Astrocyte of the spinal cord (primary cell): ENCODE data around the gene RAB6D.
A peak's percentile ranks its signal among the peaks of the same experiment; 100 is the strongest.
"Not testable (repeated sequence)": the region's sequence is repeated elsewhere in the genome, so short reads cannot be mapped to it uniquely, and the experiment has no call there.

Source experiments
- DNase-seq: peaks from one replicate; pipeline ENCODE4 v3.0.0; 2011; ENCODE audit warnings: low read depth, low spot score
- H3K4me3 ChIP-seq: 2 replicates; pipeline ENCODE4 v1.5.1; 2011; ENCODE audit warnings: low read depth, mild to moderate bottlenecking, low read length, moderate library complexity
- in situ Hi-C: cut with HindIII; loops from 2 replicates; pipeline ENCODE4 v1.10.0; 2017; ENCODE audit warnings: low sequenced_read_pairs
- TF ChIP-seq, protein P1 (sequence below): IDR thresholded peaks from 2 replicates; pipeline ENCODE4 v1.5.1; 2012; ENCODE audit warnings: low read depth, mild to moderate bottlenecking, low read length, inconsistent platforms

RAB6D gene

DNA sequence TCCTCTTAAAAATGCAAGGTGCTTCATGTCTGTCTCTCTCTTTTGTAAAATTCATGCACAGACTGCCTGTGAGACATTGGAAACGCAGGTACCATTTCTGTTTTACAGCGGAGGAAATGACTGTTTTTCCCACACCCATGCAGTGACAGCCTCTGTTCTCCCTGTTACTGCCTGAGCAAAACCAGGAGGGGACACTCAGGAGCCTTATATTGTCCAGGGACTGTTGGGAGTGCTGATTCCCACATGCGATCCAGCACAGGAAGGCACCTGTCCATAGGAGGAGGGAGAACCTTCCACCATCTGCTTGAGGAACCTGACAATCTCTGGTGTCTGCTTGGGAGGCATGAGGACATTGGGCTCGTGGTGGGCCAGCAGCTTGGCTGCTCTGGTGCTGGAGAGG is 36.9 kb upstream of the RAB6D start:
- in situ Hi-C loops = no loop called here
- TF ChIP-seq, protein P1, sequence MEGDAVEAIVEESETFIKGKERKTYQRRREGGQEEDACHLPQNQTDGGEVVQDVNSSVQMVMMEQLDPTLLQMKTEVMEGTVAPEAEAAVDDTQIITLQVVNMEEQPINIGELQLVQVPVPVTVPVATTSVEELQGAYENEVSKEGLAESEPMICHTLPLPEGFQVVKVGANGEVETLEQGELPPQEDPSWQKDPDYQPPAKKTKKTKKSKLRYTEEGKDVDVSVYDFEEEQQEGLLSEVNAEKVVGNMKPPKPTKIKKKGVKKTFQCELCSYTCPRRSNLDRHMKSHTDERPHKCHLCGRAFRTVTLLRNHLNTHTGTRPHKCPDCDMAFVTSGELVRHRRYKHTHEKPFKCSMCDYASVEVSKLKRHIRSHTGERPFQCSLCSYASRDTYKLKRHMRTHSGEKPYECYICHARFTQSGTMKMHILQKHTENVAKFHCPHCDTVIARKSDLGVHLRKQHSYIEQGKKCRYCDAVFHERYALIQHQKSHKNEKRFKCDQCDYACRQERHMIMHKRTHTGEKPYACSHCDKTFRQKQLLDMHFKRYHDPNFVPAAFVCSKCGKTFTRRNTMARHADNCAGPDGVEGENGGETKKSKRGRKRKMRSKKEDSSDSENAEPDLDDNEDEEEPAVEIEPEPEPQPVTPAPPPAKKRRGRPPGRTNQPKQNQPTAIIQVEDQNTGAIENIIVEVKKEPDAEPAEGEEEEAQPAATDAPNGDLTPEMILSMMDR = no peak
- no peak for DNase-seq
- H3K4me3 ChIP-seq = no peak overlapping the region

DNA sequence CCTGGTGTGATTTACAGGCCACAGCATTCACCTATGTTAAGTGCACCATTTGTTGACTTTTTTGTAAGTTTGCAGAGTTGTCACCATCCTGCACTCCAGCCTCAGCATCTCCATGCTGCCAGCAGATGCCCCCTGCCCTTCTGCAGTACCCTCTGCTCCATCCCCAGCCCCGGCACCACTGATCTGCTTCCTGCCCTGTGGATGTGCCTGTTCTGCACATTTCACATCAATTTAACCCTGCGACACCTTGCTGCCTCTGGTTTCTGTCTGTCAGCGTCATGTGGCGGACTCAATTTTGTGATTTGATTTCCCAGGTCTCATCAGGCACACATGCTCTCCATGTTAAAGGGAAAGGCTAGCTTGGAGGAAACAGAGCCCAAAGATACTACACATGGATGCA is 36.5 kb upstream of the RAB6D start:
- in situ Hi-C loops, H3K4me3 ChIP-seq, DNase-seq: not testable (repeated sequence)

DNA sequence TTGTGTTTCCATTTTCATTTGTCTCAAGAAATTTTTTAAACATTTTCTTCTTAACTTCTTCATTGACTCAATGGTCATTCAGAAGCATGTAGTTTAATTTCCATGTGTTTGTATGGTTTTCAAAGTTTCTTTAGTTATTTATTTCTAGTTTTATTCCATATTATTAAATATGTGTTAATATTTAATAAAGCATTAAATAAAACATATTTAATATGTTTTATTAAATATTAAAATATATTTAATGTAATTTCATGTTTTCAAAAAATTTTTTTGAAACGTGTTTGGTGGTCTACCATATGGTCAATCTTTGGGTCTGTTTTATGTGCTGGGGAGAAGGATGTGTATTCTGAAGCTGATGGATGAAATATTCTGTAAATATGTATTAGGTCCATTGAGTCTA is 32.2 kb upstream of the RAB6D start:
- in situ Hi-C loops, DNase-seq, H3K4me3 ChIP-seq: not testable (repeated sequence)

DNA sequence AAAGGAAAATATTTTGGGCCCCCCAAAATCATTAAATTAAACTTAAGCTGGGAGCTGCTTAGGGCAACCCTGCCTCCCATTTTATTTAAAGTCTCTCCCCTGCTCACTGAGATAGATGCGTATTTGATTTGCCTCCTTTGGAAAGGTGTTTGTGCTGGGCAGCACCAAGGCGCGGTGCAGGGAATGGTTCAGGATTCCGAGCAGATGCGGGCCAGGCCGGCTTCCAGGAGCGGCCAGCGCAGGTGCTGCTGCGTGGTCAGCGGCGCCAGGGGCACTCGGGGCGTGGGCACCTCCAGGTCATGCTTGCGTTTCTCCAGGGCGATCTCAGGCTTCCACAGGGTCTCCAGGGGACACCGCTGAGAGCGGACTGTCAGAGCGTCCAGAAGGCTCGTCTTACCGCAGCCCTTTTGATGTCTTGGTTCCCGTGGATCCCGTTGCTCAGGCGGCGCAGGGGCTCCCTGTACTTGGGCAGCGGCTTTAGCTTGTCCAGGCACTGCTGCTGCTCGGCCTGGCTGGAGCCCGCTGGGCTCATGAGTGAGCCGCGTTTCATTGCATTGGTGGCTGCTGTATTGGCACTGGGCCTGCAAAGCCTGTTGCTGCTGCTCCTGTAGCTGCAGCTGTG is 31.2 kb upstream of the RAB6D start:
- H3K4me3 ChIP-seq = not testable (repeated sequence)

DNA sequence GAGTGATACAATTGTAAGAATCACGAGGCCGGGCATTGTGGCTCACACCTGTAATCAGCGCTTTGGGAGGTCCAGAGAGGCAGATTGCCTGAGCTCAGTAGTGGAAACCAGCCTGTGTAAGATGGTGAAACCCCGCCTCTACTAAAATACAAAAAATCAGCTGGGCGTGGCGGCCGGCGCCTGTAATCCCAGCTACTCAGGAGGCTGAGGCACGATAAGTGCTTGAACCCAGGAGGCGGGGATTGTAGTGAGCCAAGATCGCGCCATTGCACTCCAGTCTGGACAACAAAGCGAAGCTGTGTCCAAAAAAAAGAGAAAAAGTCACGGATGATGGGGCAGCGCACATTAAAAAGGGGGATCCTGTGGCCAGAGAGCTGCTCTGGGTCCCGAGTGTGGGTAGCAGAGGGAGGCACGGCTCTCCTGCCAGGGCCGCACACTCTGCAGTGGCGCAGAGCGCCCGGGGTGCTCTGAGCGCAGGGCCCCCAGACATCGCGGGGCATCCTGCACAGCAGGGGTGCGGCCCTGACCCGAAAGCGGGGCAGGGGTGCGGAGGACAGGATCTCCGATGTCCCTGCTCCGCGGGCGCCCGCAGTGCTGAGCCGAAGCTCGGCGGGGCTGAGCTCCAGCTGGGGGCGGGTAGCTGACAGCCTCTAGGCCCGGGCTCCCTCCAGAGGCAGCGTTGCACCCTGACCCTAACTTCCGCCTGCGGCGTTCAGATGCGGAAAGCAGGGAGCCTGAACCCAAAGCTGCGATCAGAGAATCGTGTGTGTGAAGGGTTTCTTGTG is 30.4 kb upstream of the RAB6D start:
- DNase-seq = no peak
- H3K4me3 ChIP-seq = no peak overlapping the region
- in situ Hi-C loops = no loop called here
- TF ChIP-seq, protein P1 = no peak

More for the DNA sequence above, 31.2 kb upstream of the RAB6D start:
- in situ Hi-C loops = not testable (repeated sequence)
- DNase-seq = peak; percentile 1

DNA sequence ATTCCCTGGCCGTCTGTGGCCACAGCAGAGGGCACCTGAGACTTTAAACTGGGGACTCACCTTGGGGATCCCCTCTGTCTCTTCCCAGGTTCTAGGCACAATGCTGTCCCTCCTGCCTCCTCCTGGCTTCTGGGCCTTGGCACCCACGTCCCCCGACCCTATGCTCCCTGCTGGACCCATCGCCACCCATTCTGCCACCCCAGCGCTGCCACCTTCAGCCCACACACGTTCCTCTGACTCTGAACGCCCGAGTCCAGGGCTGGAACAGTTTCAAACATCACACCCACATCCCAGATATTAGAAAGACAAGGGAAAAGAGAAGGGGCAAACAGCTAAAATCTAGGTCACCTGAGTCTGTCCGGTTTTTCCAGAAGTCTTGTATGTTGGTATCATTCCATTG is 28.0 kb upstream of the RAB6D start:
- H3K4me3 ChIP-seq, in situ Hi-C loops, DNase-seq: not testable (repeated sequence)

DNA sequence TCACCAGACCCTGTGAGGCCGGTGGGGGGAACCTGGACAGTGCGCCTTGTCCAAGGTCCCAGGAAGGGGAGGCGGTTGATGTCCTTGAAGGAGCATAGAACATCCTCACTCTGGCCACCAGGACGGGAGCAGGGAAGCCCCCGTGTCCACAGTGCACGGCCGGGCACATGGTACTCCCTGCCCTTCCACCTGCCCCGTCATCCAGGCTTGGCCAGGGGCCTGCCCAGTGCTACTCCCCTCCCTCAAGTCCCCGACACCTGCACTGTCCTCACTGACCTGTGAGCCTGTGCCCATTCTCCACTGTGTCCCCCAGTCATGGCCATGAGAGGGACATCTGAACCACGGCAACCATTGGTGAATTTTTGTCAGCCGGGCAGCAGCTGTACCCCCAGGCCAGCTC is 27.5 kb upstream of the RAB6D start:
- in situ Hi-C loops, H3K4me3 ChIP-seq, DNase-seq: not testable (repeated sequence)

DNA sequence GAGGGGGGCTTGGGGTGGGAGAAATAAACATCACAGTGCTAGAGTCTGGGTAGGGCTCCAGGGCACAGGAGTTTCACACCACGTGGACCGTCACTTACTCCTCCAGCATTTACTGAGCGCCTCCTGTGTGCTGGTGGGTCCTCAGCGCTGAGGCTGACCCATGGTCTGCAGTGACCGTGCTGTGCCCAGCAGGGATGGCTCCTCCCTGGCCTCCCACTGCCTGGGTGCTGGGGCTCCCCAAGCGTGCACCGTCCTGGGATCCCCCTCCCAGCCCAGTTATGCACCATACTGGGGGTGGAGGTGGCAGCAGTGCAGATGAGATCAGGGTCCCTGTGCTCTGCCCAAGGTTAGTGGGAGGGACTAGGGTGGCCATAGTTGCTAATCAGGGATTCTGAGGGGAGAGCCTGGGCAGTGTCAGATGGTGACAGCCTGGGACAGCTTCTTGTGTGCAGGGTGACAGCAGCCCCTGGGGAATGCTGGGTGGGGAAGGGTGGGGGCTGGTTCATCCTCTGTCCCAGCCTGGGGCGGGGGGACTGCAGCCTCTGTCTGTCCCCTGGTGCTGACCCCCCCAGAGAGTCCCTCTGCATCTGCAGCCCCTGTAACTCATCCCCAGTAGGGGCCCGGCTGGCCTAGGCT is 26.6 kb upstream of the RAB6D start:
- H3K4me3 ChIP-seq, DNase-seq, in situ Hi-C loops: not testable (repeated sequence)

DNA sequence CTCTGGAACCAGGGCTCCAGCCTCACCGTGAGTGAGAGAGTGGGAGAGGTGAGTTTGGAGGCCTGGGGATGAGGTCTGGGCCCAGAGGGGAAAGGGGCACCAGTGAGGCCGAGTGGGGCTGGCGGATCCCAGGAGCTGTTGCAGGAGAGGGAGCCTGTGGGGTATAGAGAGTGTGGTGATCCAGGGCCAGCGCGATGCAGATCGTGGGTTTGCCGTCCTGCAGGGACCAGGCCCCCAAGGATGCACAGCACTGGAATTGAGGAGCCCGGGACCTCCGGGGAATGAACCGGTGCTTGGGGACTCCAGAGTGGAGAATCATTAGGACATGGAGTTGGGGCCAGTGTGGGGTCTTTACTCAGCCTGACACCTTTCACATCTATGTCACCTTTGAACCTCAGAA is 25.7 kb upstream of the RAB6D start:
- no peak for DNase-seq
- TF ChIP-seq, protein P1 = no peak
- no peak overlapping the region for H3K4me3 ChIP-seq
- in situ Hi-C loops = no loop called here

DNA sequence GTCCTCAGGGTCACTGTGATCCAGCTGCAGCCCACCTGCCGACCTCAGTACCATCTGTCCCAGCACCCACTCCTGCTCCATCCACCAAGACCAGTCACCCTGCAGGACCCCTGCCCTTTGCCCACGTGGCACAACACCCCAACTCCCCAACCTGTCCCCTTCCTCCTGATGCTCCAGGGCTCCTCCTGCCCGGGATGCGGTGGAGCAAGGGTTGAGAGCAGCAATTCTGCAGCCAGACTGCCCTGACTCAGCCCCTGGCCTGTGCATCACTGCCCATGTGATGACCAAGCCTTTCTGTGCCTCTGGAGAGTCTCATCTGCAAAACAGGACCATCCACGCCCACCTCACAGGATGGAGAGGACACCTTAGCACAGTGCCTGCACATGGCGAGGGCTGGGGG is 24.9 kb upstream of the RAB6D start:
- H3K4me3 ChIP-seq, DNase-seq, in situ Hi-C loops: not testable (repeated sequence)

DNA sequence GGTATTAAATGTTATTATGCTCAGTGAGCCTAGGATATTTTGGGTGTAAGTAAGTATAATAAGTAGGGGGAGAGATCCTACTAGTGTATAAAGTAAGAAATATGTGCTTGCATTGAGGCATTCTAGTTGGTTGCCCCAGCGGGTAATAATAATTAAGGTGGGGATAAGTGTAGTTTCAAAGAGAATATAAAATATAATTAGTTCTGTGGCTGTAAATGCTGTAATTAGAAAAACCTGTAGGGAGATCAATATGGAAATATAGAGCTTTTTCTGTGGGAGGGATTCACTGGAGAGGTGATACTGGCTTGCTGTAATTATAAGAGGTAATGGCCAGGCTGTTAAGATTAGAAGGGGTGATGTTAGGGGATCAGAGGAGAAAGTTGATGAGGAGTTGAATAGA is 9.1 kb upstream of the RAB6D start:
- DNase-seq, in situ Hi-C loops, H3K4me3 ChIP-seq: not testable (repeated sequence)
